Glutamatergic neuron (in vitro differentiated cells): ENCODE results near the gene ASPSCR1. TPM values are rescaled to one million over a fixed set of nuclear protein-coding genes. Genes with fewer than 3 reads are reported as not detected.

Experiments
- DNase-seq: peaks from one replicate; pipeline ENCODE4 v3.0.0; 2022
- H3K27ac Mint-ChIP-seq: one replicate; pipeline ENCODE4 v1.8.0; 2020; ENCODE audit warnings: mild to moderate bottlenecking, mixed read lengths, inconsistent platforms; ENCODE audit not compliant: unreplicated experiment
- H3K27me3 Mint-ChIP-seq: one replicate; pipeline ENCODE4 v1.8.0; 2020; ENCODE audit warnings: mild to moderate bottlenecking, moderate library complexity, mixed read lengths, inconsistent platforms; ENCODE audit not compliant: unreplicated experiment
- H3K36me3 Mint-ChIP-seq: one replicate; pipeline ENCODE4 v1.8.0; 2020; ENCODE audit warnings: mild to moderate bottlenecking, mixed read lengths, inconsistent platforms; ENCODE audit not compliant: unreplicated experiment
- H3K4me1 Mint-ChIP-seq: one replicate; pipeline ENCODE4 v1.8.0; 2020; ENCODE audit warnings: mild to moderate bottlenecking, low read depth, mixed read lengths, inconsistent platforms; ENCODE audit not compliant: unreplicated experiment
- H3K4me3 Mint-ChIP-seq: one replicate; pipeline ENCODE4 v1.8.0; 2020; ENCODE audit warnings: mild to moderate bottlenecking, mixed read lengths, inconsistent platforms; ENCODE audit not compliant: unreplicated experiment
- H3K9me3 Mint-ChIP-seq: one replicate; pipeline ENCODE4 v1.8.0; 2020; ENCODE audit warnings: mild to moderate bottlenecking, moderate library complexity, mixed read lengths, inconsistent platforms; ENCODE audit not compliant: unreplicated experiment
- total RNA-seq: library from RNA; stranded (reverse); fragmentation: NEBNext Ultra II Directional; extraction: Animal tissue kit (Norgen Biotek cat#: 25700); gene quantifications from one replicate; pipeline ENCODE4 v1.2.1, GENCODE V29; 2021; ENCODE audit not compliant: unreplicated experiment
- TF ChIP-seq, protein P1 (sequence below): fragments of 200-600 bp; sonication (generic); IDR thresholded peaks from one replicate; pipeline ENCODE4 v1.5.0; 2021; ENCODE audit not compliant: partially characterized antibody, unreplicated experiment

ASPSCR1 gene
- total RNA-seq, 1 donor from 2014 or later, result 51.7 TPM

DNA sequence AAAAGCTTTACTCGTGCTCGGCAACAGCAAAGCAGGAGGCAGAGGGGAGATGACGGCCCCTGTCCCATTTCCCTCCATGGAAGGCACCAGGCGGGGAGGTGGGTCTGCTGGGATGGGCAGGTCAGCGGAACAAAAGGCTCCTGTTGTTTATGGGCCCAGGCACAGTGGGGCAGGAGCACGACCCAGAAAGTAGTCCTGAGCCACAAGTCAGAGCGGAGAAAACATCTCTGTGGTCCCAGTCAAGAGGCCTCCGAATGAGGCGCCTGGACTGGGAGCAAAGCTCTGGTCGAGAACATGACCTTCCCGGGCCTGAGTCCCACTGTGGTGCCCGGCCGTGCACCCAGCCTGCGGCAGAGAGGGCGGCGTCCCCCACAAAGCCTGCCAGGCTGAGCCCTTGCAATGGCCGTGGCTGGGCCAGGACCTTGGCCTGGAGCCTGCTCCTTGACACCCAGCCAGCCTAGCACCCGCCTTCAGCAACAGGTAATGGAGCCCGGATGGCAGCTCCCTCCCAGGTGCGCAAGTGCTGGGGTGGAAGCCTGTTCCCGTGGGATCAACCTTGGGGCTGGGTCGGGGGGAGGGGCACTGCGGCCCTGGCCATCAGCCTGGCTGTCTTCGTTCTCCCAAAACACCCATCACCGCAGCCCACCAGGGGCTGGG, 70.6 kb downstream of the ASPSCR1 start:
- no peak for DNase-seq
- H3K27ac Mint-ChIP-seq, result no peak overlapping the region
- no peaks in the 10 kb centered on the region for H3K9me3 Mint-ChIP-seq
- TF ChIP-seq, protein P1, sequence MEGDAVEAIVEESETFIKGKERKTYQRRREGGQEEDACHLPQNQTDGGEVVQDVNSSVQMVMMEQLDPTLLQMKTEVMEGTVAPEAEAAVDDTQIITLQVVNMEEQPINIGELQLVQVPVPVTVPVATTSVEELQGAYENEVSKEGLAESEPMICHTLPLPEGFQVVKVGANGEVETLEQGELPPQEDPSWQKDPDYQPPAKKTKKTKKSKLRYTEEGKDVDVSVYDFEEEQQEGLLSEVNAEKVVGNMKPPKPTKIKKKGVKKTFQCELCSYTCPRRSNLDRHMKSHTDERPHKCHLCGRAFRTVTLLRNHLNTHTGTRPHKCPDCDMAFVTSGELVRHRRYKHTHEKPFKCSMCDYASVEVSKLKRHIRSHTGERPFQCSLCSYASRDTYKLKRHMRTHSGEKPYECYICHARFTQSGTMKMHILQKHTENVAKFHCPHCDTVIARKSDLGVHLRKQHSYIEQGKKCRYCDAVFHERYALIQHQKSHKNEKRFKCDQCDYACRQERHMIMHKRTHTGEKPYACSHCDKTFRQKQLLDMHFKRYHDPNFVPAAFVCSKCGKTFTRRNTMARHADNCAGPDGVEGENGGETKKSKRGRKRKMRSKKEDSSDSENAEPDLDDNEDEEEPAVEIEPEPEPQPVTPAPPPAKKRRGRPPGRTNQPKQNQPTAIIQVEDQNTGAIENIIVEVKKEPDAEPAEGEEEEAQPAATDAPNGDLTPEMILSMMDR, result no peak
- H3K27me3 Mint-ChIP-seq, result peaks cover 1% of the 10 kb centered on the region
- H3K36me3 Mint-ChIP-seq, result no peaks in the 10 kb centered on the region
- H3K4me3 Mint-ChIP-seq, result no peak overlapping the region
- peaks cover 2% of the 10 kb centered on the region for H3K4me1 Mint-ChIP-seq

DNA sequence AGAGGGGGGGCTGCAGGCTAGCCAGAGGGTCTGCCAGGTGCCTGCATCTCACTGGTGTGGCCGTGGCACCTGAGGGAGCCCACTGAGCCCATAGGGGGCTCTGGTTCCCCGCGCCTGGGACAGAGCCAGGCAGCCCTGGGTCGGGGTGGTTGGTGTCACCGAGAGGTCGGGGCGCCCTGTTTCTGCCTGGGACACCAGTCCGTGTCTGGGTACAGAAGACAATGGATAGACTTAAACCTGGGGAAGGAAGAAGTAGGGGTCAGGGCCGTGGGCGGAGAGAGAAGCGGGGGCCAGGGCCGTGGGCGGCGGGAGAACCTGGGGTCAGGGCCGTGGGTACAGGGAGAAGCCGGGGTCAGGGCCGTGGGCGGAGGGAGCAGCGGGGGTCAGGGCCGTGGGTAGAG, 71.1 kb downstream of the ASPSCR1 start:
- DNase-seq, result no peak
- no peaks in the 10 kb centered on the region for H3K9me3 Mint-ChIP-seq
- TF ChIP-seq, protein P1, result no peak
- no peak overlapping the region for H3K4me3 Mint-ChIP-seq
- peaks cover 1% of the 10 kb centered on the region for H3K27me3 Mint-ChIP-seq
- H3K27ac Mint-ChIP-seq, result no peak overlapping the region
- H3K36me3 Mint-ChIP-seq, result no peaks in the 10 kb centered on the region
- H3K4me1 Mint-ChIP-seq, result peaks cover 2% of the 10 kb centered on the region

DNA sequence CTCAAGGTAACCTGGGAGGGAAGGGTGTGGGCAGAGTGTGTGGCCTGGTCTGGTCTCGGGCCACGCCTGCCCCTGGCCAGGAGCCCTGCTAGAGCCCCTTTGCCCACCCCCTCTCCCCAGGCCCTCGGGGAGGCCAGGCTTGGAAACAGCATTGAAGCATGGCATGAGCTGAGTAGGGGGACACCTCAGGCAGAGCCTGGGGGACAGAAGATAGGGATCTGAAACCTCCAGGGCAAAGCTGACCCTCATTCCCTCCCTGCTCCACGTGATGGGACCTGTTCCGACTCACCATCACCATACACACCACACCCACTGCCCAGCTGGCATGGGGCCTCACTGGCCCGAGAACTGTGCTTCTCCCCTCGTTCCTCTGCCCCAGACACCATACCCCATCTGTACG, 71.7 kb downstream of the ASPSCR1 start:
- H3K9me3 Mint-ChIP-seq, result no peaks in the 10 kb centered on the region
- H3K36me3 Mint-ChIP-seq, result no peaks in the 10 kb centered on the region
- TF ChIP-seq, protein P1, result no peak
- DNase-seq, result no peak
- H3K4me3 Mint-ChIP-seq, result no peak overlapping the region
- peaks cover 1% of the 10 kb centered on the region for H3K27me3 Mint-ChIP-seq
- no peak overlapping the region for H3K27ac Mint-ChIP-seq
- peaks cover 2% of the 10 kb centered on the region for H3K4me1 Mint-ChIP-seq

DNA sequence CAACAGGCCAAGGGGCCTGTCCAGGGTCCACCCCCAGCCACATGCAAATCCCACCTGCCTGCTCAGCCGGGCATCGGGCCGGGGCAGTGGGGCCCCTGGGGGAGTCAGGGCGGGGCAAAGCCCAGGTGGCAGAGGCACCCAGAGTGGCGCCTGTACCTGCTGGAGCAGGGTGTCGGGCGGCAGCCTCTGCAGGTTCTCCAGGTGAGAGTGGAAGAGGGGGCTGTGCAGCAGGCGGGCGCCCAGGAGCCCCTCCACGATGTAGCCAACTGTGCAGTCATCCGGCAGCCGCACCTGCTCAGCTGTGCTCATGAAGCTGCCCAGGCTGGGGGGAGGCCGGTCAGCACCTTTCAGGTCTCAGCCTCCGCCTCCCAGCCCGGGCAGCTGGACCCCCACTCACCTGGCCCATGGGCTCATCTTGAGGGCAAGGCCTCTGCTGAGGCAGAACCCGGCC, 72.1 kb downstream of the ASPSCR1 start:
- Mint-ChIP-seq H3K27me3 (peaks cover 1% of the 10 kb centered on the region), H3K36me3 (no peaks in the 10 kb centered on the region), H3K27ac (no peak overlapping the region), H3K4me1 (peaks cover 2% of the 10 kb centered on the region), H3K4me3 (no peak overlapping the region), H3K9me3 (no peaks in the 10 kb centered on the region)
- no peak for DNase-seq
- TF ChIP-seq, protein P1, result no peak

DNA sequence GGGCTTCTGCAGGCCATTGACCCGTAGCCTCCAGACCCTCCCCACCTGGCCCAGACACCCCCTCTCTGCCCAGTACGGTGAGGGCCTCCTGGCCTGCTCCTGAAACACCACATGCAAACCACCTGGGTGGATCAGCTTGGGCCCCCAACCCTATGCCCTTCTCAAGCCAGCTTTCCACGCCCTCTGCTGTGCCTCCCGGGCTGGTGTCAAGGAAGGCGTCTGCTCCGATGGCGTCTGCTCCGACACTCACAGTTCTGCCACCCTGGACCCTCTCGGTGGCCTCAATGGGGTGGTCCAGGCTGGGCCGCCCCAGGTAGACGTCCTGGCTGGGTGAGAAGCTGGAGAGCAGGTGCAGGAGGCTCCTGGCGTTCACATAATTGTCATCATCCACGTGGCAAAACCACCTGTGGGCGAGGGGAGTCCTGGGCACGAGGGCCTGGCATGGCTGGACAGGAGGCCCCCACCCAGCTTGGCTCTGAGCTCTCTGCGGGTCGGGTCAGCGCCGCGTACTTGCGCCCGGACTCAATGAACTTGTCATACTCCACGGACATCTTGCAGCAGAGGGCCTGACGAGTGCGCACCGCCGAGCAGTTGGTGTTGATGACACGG, 72.8 kb downstream of the ASPSCR1 start:
- Mint-ChIP-seq H3K4me1 (peaks cover 2% of the 10 kb centered on the region), H3K27ac (no peak overlapping the region), H3K9me3 (no peaks in the 10 kb centered on the region), H3K4me3 (peak overlapping the region; percentile 86), H3K36me3 (no peaks in the 10 kb centered on the region), H3K27me3 (peaks cover 1% of the 10 kb centered on the region)
- TF ChIP-seq, protein P1, result no peak
- no peak for DNase-seq
